Measurements from ENCODE around the gene SYNJ2.
A peak's percentile ranks its signal among the peaks of the same experiment; 100 is the strongest.

SYNJ2 gene

DNA sequence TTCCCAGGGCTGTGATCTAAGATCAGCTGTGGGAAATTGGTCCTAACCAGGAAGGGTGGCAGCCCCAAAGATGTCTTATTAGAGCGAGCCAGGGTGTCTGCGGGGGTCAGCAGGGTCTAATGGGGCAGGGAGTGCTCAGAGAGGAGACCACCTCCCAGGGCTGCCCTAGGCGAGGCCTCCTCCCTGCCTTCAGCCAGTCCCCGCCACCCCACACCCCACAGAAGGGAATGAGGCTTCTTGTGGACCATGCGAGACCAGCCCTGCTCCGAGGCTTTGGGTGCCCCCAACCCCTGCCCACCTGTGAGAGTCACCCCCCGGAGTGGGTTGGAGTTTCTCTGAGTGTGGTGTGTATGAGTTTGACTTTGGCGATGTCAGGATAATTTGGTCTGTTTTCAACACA lies 37.8 kb downstream of the SYNJ2 start:
- peaks cover 58% of the 10 kb centered on the region for H3K36me3 ChIP-seq (replicated peaks)
- no peak for DNase-seq
- H3K27me3 ChIP-seq (replicated peaks) = no peaks in the 10 kb centered on the region
- no peak overlapping the region for H3K4me3 ChIP-seq (ENCODE audit: low read depth, low read length)
- TF ChIP-seq CTCF (IDR thresholded peaks at IDR 0.05; ENCODE audit: low read depth, low read length, missing control alignments) = peak; percentile 14
- H3K27ac ChIP-seq = peak overlapping the region; percentile 82
- in situ Hi-C loops (cut with HindIII; ENCODE audit: low pct_ligation_motif_present, low sequenced_read_pairs) = no loop called here

- Histone ChIP-seq H3K36me3 (replicated peaks) (peaks cover 66% of the 10 kb centered on the region), H3K4me3 (ENCODE audit: low read depth, low read length) (no peak overlapping the region), H3K27me3 (replicated peaks) (no peaks in the 10 kb centered on the region), H3K27ac (no peak overlapping the region)
- in situ Hi-C loops (cut with HindIII; ENCODE audit: low pct_ligation_motif_present, low sequenced_read_pairs) = no loop called here
- no peak for DNase-seq
- no peak for TF ChIP-seq CTCF (IDR thresholded peaks at IDR 0.05; ENCODE audit: low read depth, low read length, missing control alignments)
These were observed 38.6 kb downstream of the SYNJ2 start for GRCh38 chr6:158020272-158020711.

- Histone ChIP-seq H3K4me3 (ENCODE audit: low read depth, low read length) (no peak overlapping the region), H3K27ac (no peak overlapping the region), H3K36me3 (replicated peaks) (peaks cover 66% of the 10 kb centered on the region), H3K27me3 (replicated peaks) (no peaks in the 10 kb centered on the region)
- TF ChIP-seq CTCF (IDR thresholded peaks at IDR 0.05; ENCODE audit: low read depth, low read length, missing control alignments) = no peak
- in situ Hi-C loops (cut with HindIII; ENCODE audit: low pct_ligation_motif_present, low sequenced_read_pairs) = no loop called here
- DNase-seq = no peak
These were observed 39.1 kb downstream of the SYNJ2 start for GRCh38 chr6:158020811-158021210.

GRCh38 chr6:158021376-158021775 lies 39.7 kb downstream of the SYNJ2 start:
- DNase-seq = no peak
- peaks cover 66% of the 10 kb centered on the region for H3K36me3 ChIP-seq (replicated peaks)
- H3K4me3 ChIP-seq (ENCODE audit: low read depth, low read length) = no peak overlapping the region
- in situ Hi-C loops (cut with HindIII; ENCODE audit: low pct_ligation_motif_present, low sequenced_read_pairs) = no loop called here
- no peaks in the 10 kb centered on the region for H3K27me3 ChIP-seq (replicated peaks)
- no peak for TF ChIP-seq CTCF (IDR thresholded peaks at IDR 0.05; ENCODE audit: low read depth, low read length, missing control alignments)
- H3K27ac ChIP-seq = no peak overlapping the region

GRCh38 chr6:158021814-158022748 lies 40.4 kb downstream of the SYNJ2 start:
- Histone ChIP-seq H3K36me3 (replicated peaks) (peaks cover 68% of the 10 kb centered on the region), H3K27ac (no peak overlapping the region), H3K4me3 (ENCODE audit: low read depth, low read length) (no peak overlapping the region), H3K27me3 (replicated peaks) (no peaks in the 10 kb centered on the region)
- no peak for DNase-seq
- in situ Hi-C loops (cut with HindIII; ENCODE audit: low pct_ligation_motif_present, low sequenced_read_pairs) = no loop called here
- no peak for TF ChIP-seq CTCF (IDR thresholded peaks at IDR 0.05; ENCODE audit: low read depth, low read length, missing control alignments)

Data from brain microvascular endothelial cell (primary cell).